Mesendoderm (in vitro differentiated cells): Measurements from ENCODE around the gene LYPLA2.
"Not testable (repeated sequence)": the region's sequence is repeated elsewhere in the genome, so short reads cannot be mapped to it uniquely, and the experiment has no call there.

ENCODE experiments used
- DNase-seq: peaks from one replicate; pipeline ENCODE4 v3.0.0; 2013
- H2AK5ac ChIP-seq: 2 replicates; pipeline ENCODE4 v1.6.1; 2013; ENCODE audit warnings: low read length, inconsistent platforms
- H2BK120ac ChIP-seq: 2 replicates; pipeline ENCODE4 v1.6.1; 2013; ENCODE audit warnings: low read depth, mild to moderate bottlenecking, low read length, moderate library complexity, mixed read lengths
- H2BK15ac ChIP-seq: replicated peaks from 2 replicates; pipeline ENCODE4 v1.6.1; 2013; ENCODE audit warnings: low read depth, mild to moderate bottlenecking, moderate library complexity
- H2BK5ac ChIP-seq: 2 replicates; pipeline ENCODE4 v1.6.1; 2013; ENCODE audit warnings: low read length, inconsistent platforms
- H3K18ac ChIP-seq: 2 replicates; pipeline ENCODE4 v1.6.1; 2013; ENCODE audit warnings: mild to moderate bottlenecking, low read length, mixed read lengths
- H3K23ac ChIP-seq: one replicate; pipeline ENCODE4 v1.6.1; 2013; ENCODE audit warnings: low read length
- H3K27ac ChIP-seq: 2 replicates; pipeline ENCODE4 v1.5.1; 2013; ENCODE audit warnings: low read depth, mild to moderate bottlenecking, inconsistent platforms, low read length, moderate library complexity
- H3K27me3 ChIP-seq: 2 replicates; pipeline ENCODE4 v1.6.1; 2013; ENCODE audit warnings: low read length, control low read depth, mild to moderate bottlenecking, inconsistent platforms; ENCODE audit not compliant: insufficient read depth, poor library complexity
- H3K36me3 ChIP-seq: 2 replicates; pipeline ENCODE4 v1.6.1; 2013; ENCODE audit warnings: low read length, inconsistent platforms; ENCODE audit not compliant: control insufficient read depth, insufficient read depth
- H3K4ac ChIP-seq: one replicate; pipeline ENCODE4 v1.6.1; 2013; ENCODE audit warnings: low read depth, mild to moderate bottlenecking, low read length, moderate library complexity
- H3K4me1 ChIP-seq: 2 replicates; pipeline ENCODE4 v1.6.1; 2013; ENCODE audit warnings: low read depth, low read length, inconsistent platforms; ENCODE audit not compliant: control insufficient read depth
- H3K4me2 ChIP-seq: 2 replicates; pipeline ENCODE4 v1.6.1; 2013; ENCODE audit warnings: low read length
- H3K4me3 ChIP-seq: 2 replicates; pipeline ENCODE4 v1.5.1; 2013; ENCODE audit warnings: mild to moderate bottlenecking, low read length
- H3K56ac ChIP-seq: one replicate; pipeline ENCODE4 v1.6.1; 2013; ENCODE audit warnings: low read length
- H3K79me1 ChIP-seq: 2 replicates; pipeline ENCODE4 v1.6.1; 2013; ENCODE audit warnings: low read length, inconsistent platforms
- H3K79me2 ChIP-seq: 2 replicates; pipeline ENCODE4 v1.6.1; 2013; ENCODE audit warnings: mild to moderate bottlenecking, low read length; ENCODE audit not compliant: control insufficient read depth, insufficient read depth
- H3K9ac ChIP-seq: 2 replicates; pipeline ENCODE4 v1.6.1; 2013; ENCODE audit warnings: low read length, inconsistent platforms
- H4K5ac ChIP-seq: one replicate; pipeline ENCODE4 v1.6.1; 2013; ENCODE audit warnings: low read length
- H4K8ac ChIP-seq: one replicate; pipeline ENCODE4 v1.6.1; 2013; ENCODE audit warnings: low read depth, mild to moderate bottlenecking, control low read depth, low read length, moderate library complexity
- WGBS: extraction: QIAGEN DNeasy Blood & Tissue Kit; methylation state at CpG from one replicate; pipeline ENCODE4 v1.1.7; 2013; ENCODE audit warnings: low lambda C conversion rate, missing lambda C conversion rate; ENCODE audit not compliant: insufficient coverage; ENCODE audit errors: extremely low coverage; 5-methylcytosine and 5-hydroxymethylcytosine counted together

The LYPLA2 gene

GRCh38 chr1:23793018-23793781 is 2.3 kb downstream of the LYPLA2 start:
- Histone ChIP-seq H2AK5ac (no peak overlapping the region), H3K27me3 (no peaks in the 10 kb centered on the region), H3K9ac (peak overlapping the region; percentile 78), H4K8ac (no peak overlapping the region), H3K4me2 (no peak overlapping the region), H3K27ac (no peak overlapping the region), H2BK120ac (no peak overlapping the region), H2BK15ac (no peak overlapping the region), H4K5ac (no peak overlapping the region), H3K36me3 (peaks cover 5% of the 10 kb centered on the region), H3K4me3 (no peak overlapping the region), H3K79me1 (peaks cover 3% of the 10 kb centered on the region), H3K4ac (no peak overlapping the region), H3K18ac (no peak overlapping the region), H3K56ac (peak overlapping the region; percentile 42), H2BK5ac (no peak overlapping the region), H3K79me2 (peaks cover 18% of the 10 kb centered on the region), H3K23ac (no peak overlapping the region), H3K4me1 (peaks cover 4% of the 10 kb centered on the region)
- no CpG with 5 or more reads among the region's 16 CpGs for WGBS
- DNase-seq: peak; percentile 43

- no peak for DNase-seq
- Histone ChIP-seq H2AK5ac (no peak overlapping the region), H3K4ac (no peak overlapping the region), H3K36me3 (peaks cover 5% of the 10 kb centered on the region), H3K9ac (no peak overlapping the region), H3K4me3 (no peak overlapping the region), H3K18ac (no peak overlapping the region), H2BK120ac (no peak overlapping the region), H3K56ac (no peak overlapping the region), H3K4me2 (no peak overlapping the region), H3K79me1 (peaks cover 3% of the 10 kb centered on the region), H2BK15ac (no peak overlapping the region), H4K8ac (no peak overlapping the region), H3K23ac (no peak overlapping the region), H3K79me2 (peaks cover 18% of the 10 kb centered on the region), H4K5ac (no peak overlapping the region), H3K4me1 (peaks cover 6% of the 10 kb centered on the region), H3K27me3 (no peaks in the 10 kb centered on the region), H3K27ac (no peak overlapping the region), H2BK5ac (no peak overlapping the region)
- no CpG with 5 or more reads among the region's 21 CpGs for WGBS
These were observed 3.2 kb downstream of the LYPLA2 start for GRCh38 chr1:23793861-23794731.

GRCh38 chr1:23794732-23795182 is 3.8 kb downstream of the LYPLA2 start:
- not testable (repeated sequence) for H2BK15ac ChIP-seq, H3K4ac ChIP-seq, H3K27me3 ChIP-seq, H3K23ac ChIP-seq, H3K36me3 ChIP-seq, H2BK120ac ChIP-seq, H3K79me1 ChIP-seq, H3K4me2 ChIP-seq, H3K56ac ChIP-seq, DNase-seq, H2BK5ac ChIP-seq, H3K4me1 ChIP-seq, H2AK5ac ChIP-seq, H3K4me3 ChIP-seq, H4K5ac ChIP-seq, H3K9ac ChIP-seq, H3K18ac ChIP-seq, H4K8ac ChIP-seq, H3K27ac ChIP-seq
- peaks cover 18% of the 10 kb centered on the region for H3K79me2 ChIP-seq
- no CpG with 5 or more reads among the region's 9 CpGs for WGBS

GRCh38 chr1:23795676-23796465 is 4.9 kb downstream of the LYPLA2 start:
- DNase-seq: no peak
- Histone ChIP-seq H3K4me1 (peaks cover 1% of the 10 kb centered on the region), H3K18ac (no peak overlapping the region), H2BK5ac (no peak overlapping the region), H2AK5ac (no peak overlapping the region), H3K79me2 (peaks cover 18% of the 10 kb centered on the region), H3K56ac (no peak overlapping the region), H3K4me3 (no peak overlapping the region), H4K8ac (no peak overlapping the region), H3K9ac (no peak overlapping the region), H4K5ac (no peak overlapping the region), H3K4me2 (no peak overlapping the region), H3K27me3 (no peaks in the 10 kb centered on the region), H2BK15ac (no peak overlapping the region), H3K23ac (no peak overlapping the region), H3K36me3 (peaks cover 5% of the 10 kb centered on the region), H3K27ac (no peak overlapping the region), H2BK120ac (no peak overlapping the region), H3K4ac (no peak overlapping the region), H3K79me1 (peaks cover 3% of the 10 kb centered on the region)
- WGBS: no CpG with 5 or more reads among the region's 16 CpGs

GRCh38 chr1:23796466-23797271 is 5.7 kb downstream of the LYPLA2 start:
- no CpG with 5 or more reads among the region's 17 CpGs for WGBS
- Histone ChIP-seq H3K36me3 (peaks cover 5% of the 10 kb centered on the region), H2BK5ac (no peak overlapping the region)

More at GRCh38 chr1:23796466-23797271, 5.7 kb downstream of the LYPLA2 start:
- Histone ChIP-seq H4K8ac (no peak overlapping the region), H2AK5ac (no peak overlapping the region), H3K79me2 (peaks cover 14% of the 10 kb centered on the region), H3K4me1 (peaks cover 1% of the 10 kb centered on the region), H3K27me3 (no peaks in the 10 kb centered on the region), H3K23ac (no peak overlapping the region), H2BK120ac (no peak overlapping the region), H3K4ac (no peak overlapping the region), H3K18ac (no peak overlapping the region), H2BK15ac (no peak overlapping the region), H3K9ac (no peak overlapping the region), H4K5ac (no peak overlapping the region), H3K79me1 (peaks cover 3% of the 10 kb centered on the region), H3K4me2 (no peak overlapping the region), H3K56ac (no peak overlapping the region), H3K27ac (no peak overlapping the region), H3K4me3 (no peak overlapping the region)
- DNase-seq: no peak
